SH-SY5Y (cell line): Measurements from ENCODE around the gene MGAT5.

Experiments
- GATA2 ChIP-seq: IDR thresholded peaks from 2 replicates; pipeline ENCODE4 v1.6.1; 2011; ENCODE audit warnings: mild to moderate bottlenecking, low read depth, low read length
- GATA3 ChIP-seq: IDR thresholded peaks from 2 replicates; pipeline ENCODE4 v1.6.1; 2011; ENCODE audit warnings: low read depth, mild to moderate bottlenecking, low read length, moderate library complexity

Gene MGAT5

GRCh38 chr2:134241911-134242310 lies 12.0 kb upstream of the MGAT5 start:
- TF ChIP-seq GATA3 (no peak), GATA2 (no peak)

- TF ChIP-seq GATA3 (no peak), GATA2 (no peak)
These were observed 10.6 kb upstream of the MGAT5 start for GRCh38 chr2:134243244-134243643.

GRCh38 chr2:134244086-134244485 lies 9.8 kb upstream of the MGAT5 start:
- TF ChIP-seq GATA3 = no peak
- no peak for TF ChIP-seq GATA2

GRCh38 chr2:134244587-134244986 lies 9.3 kb upstream of the MGAT5 start:
- TF ChIP-seq GATA3 = no peak
- no peak for TF ChIP-seq GATA2

GRCh38 chr2:134245340-134245984 lies 8.4 kb upstream of the MGAT5 start:
- TF ChIP-seq GATA2 (peak; percentile 20; the same call in 1 of the 2 replicates), GATA3 (no peak; the same call in 1 of the 2 replicates)

- TF ChIP-seq GATA2 (no peak), GATA3 (no peak)
These were observed 7.6 kb upstream of the MGAT5 start for GRCh38 chr2:134246154-134246874.

GRCh38 chr2:134247679-134248078 lies 6.2 kb upstream of the MGAT5 start:
- no peak for TF ChIP-seq GATA2
- TF ChIP-seq GATA3 = no peak

GRCh38 chr2:134248913-134249312 lies 5.0 kb upstream of the MGAT5 start:
- TF ChIP-seq GATA3 = no peak
- TF ChIP-seq GATA2 = no peak

GRCh38 chr2:134249755-134250154 lies 4.1 kb upstream of the MGAT5 start:
- no peak for TF ChIP-seq GATA3
- no peak for TF ChIP-seq GATA2

- no peak for TF ChIP-seq GATA3
- TF ChIP-seq GATA2 = no peak
These were observed 2.9 kb upstream of the MGAT5 start for GRCh38 chr2:134250840-134251461.

GRCh38 chr2:134252092-134252750 lies 1.7 kb upstream of the MGAT5 start:
- TF ChIP-seq GATA3 (no peak), GATA2 (no peak)

- TF ChIP-seq GATA2 (no peak), GATA3 (no peak)
These were observed 661 bp upstream of the MGAT5 start for GRCh38 chr2:134253117-134253704.

- TF ChIP-seq GATA3 (no peak), GATA2 (no peak)
These were observed 952 bp downstream of the MGAT5 start for GRCh38 chr2:134254824-134255223.

GRCh38 chr2:134256956-134257355 lies 3.1 kb downstream of the MGAT5 start:
- no peak for TF ChIP-seq GATA3
- no peak for TF ChIP-seq GATA2

GRCh38 chr2:134257509-134257908 lies 3.6 kb downstream of the MGAT5 start:
- TF ChIP-seq GATA2 (no peak), GATA3 (no peak)
